ENCODE data around the gene DPRX. TPM values are rescaled to one million over a fixed set of nuclear protein-coding genes. Genes with fewer than 3 reads are reported as not detected.

The DPRX gene
- polyA plus RNA-seq, 1 experiment, result not detected

DNA sequence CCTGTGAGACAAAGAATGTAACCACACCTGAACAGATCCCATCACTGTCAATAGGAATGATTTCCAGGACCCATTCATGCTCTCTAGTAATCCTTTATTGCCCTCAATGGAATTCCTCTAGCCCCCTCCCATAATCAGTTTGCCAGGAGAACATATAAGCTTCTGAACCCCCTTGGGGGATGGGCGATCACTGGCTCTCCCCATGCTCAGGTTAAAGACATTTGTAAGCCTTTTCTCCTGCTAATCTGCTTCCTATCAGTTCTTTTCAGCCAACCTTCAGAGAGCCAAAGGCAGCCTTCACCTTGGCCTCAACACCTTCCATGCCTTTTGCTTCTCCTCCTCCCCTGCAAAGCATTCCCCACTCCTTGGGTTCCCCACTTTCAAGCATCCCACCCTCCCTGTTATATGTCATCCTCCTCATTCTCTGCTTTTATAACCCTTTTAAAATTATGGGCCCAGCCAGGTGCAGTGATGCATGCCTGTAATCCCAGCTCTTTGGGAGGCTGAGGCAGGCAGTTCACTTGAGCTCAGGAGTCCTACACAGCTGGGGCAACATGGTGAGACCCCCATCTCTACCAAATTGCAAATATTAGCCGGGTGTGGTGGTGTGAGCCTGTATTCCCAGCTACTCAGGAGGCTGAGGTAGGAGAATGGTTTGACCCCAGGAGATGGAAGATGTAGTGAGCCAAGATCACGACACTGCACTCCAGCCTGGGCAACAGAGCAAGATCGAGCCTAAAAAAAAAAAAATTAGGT lies 12.4 kb downstream of the DPRX start:
- Histone ChIP-seq H3K9me3 (ENCODE audit: control insufficient read depth, insufficient read depth, low read length) (peaks cover 72% of the 10 kb centered on the region), H3K4me3 (ENCODE audit: low read depth, low read length) (no peak overlapping the region), H3K27ac (ENCODE audit: low read depth, low read length) (no peak overlapping the region), H3K27me3 (ENCODE audit: control insufficient read depth, insufficient read depth, low read length) (no peaks in the 10 kb centered on the region)
- CTCF ChIA-PET, result no interaction called here
- POLR2A ChIA-PET, result no interaction called here
- DNase-seq (ENCODE audit: low read depth, low spot score), result no peak
- TF ChIP-seq, protein P1, sequence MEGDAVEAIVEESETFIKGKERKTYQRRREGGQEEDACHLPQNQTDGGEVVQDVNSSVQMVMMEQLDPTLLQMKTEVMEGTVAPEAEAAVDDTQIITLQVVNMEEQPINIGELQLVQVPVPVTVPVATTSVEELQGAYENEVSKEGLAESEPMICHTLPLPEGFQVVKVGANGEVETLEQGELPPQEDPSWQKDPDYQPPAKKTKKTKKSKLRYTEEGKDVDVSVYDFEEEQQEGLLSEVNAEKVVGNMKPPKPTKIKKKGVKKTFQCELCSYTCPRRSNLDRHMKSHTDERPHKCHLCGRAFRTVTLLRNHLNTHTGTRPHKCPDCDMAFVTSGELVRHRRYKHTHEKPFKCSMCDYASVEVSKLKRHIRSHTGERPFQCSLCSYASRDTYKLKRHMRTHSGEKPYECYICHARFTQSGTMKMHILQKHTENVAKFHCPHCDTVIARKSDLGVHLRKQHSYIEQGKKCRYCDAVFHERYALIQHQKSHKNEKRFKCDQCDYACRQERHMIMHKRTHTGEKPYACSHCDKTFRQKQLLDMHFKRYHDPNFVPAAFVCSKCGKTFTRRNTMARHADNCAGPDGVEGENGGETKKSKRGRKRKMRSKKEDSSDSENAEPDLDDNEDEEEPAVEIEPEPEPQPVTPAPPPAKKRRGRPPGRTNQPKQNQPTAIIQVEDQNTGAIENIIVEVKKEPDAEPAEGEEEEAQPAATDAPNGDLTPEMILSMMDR (IDR thresholded peaks at IDR 0.05; ENCODE audit: low read depth, low read length), result no peak

DNA sequence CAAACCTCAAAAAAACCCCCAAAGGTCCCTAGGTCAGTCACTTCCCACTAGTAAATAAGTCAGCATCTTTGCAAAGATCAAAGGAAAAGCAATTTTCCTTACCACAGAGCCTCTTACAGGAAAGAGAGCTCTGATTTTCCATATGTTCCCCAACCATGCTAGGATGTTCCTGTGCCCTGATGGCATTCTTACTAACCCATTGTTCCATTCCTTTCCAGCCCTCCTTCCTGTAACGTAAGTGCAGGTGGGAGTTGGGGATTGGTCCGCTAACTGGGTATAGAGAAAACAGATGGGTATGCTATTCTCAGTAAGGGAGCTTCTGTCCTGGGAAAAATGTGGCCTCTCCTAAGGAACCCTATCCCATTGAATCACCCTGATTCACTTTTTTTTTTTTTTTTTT lies 14.3 kb downstream of the DPRX start:
- no peak overlapping the region for H3K27ac ChIP-seq (ENCODE audit: low read depth, low read length)
- H3K27me3 ChIP-seq (ENCODE audit: control insufficient read depth, insufficient read depth, low read length), result no peaks in the 10 kb centered on the region
- DNase-seq (ENCODE audit: low read depth, low spot score), result no peak
- POLR2A ChIA-PET, result no interaction called here
- H3K9me3 ChIP-seq (ENCODE audit: control insufficient read depth, insufficient read depth, low read length), result peaks cover 76% of the 10 kb centered on the region
- TF ChIP-seq, protein P1 (IDR thresholded peaks at IDR 0.05; ENCODE audit: low read depth, low read length), result no peak
- CTCF ChIA-PET, result no interaction called here
- H3K4me3 ChIP-seq (ENCODE audit: low read depth, low read length), result no peak overlapping the region

DNA sequence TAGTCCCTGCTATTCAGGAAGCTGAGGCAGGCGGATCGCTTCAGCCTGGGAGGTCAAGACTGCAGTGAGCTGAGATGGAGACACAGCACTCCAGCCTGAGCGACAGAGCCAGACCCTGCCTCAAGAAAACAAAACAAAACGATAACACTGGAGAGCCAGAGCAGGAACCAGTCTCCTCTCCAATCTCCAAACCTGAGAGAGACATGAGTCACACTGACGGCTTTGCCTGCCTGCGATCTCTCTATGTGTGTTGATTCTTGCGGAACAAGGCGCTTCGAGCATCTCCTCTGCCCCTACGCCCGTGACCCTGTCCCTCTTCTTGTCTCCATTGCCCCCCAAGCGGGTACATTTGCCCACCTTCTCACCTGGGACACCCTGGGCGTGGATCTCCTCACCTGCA lies 15.6 kb downstream of the DPRX start:
- ChIA-PET CTCF (no interaction called here), POLR2A (no interaction called here)
- TF ChIP-seq, protein P1 (IDR thresholded peaks at IDR 0.05; ENCODE audit: low read depth, low read length), result no peak
- Histone ChIP-seq H3K9me3 (ENCODE audit: control insufficient read depth, insufficient read depth, low read length) (peaks cover 76% of the 10 kb centered on the region), H3K27me3 (ENCODE audit: control insufficient read depth, insufficient read depth, low read length) (no peaks in the 10 kb centered on the region), H3K4me3 (ENCODE audit: low read depth, low read length) (no peak overlapping the region), H3K27ac (ENCODE audit: low read depth, low read length) (no peak overlapping the region)
- DNase-seq (ENCODE audit: low read depth, low spot score), result no peak

DNA sequence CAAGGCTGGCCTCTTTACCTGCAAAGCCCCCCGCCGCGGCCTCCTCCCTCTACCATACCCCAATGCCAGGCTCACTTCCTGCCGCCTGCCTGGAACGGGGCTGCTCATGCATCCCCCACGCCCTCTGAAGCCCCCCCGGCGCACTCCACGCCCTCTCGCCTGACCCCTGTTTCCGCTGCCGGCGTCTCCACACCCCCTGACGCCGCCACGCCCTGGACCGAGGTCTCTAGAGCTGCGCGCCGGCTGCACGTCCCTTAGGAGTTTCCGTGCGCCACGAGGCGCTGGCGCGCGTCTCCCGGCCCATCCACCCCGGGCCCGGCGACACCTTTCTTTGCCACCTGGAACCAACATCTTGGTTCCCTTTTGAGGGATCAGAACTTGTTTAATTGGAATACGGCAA lies 16.0 kb downstream of the DPRX start:
- Histone ChIP-seq H3K27ac (ENCODE audit: low read depth, low read length) (no peak overlapping the region), H3K4me3 (ENCODE audit: low read depth, low read length) (no peak overlapping the region), H3K27me3 (ENCODE audit: control insufficient read depth, insufficient read depth, low read length) (no peaks in the 10 kb centered on the region), H3K9me3 (ENCODE audit: control insufficient read depth, insufficient read depth, low read length) (peaks cover 78% of the 10 kb centered on the region)
- TF ChIP-seq, protein P1 (IDR thresholded peaks at IDR 0.05; ENCODE audit: low read depth, low read length), result no peak
- ChIA-PET POLR2A (no interaction called here), CTCF (no interaction called here)
- DNase-seq (ENCODE audit: low read depth, low spot score), result no peak

DNA sequence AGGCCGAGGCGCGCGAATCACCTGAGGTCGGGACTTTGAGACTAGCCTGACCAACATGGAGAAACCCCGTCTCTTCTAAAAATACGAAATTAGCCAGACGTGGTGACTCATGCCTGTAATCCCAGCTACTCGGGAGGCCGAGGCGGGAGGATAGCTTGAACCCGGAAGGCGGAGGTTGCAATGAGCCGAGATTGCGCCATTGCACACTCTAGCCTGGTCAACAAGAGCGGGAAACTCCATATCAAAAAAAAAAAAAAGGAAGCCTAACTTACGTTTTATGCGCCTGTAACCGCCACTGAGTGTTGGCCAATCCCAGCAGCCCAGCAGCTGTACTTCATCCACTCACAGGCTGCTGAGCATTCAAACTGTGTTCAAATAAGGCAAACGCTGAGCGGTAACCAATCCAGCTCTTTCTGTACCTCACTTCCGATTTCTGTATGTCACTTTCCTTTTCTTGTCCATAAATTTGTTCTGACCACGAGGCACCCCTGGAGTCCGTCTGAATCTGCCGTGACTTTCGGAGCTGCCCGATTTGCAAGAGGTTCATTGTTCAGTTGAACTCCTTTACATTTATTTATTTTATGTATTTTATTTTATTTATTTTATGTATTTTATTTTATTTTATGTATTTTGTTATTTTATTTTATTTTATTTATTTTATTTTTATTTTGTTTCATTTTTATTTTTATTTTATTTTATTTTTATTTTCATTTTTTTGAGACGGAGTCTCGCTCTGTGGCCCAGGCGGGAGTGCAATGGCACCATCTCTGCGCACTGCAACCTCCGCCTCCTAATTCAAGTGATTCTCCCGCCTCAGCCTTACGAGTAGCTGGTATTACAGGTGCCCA lies 18.2 kb downstream of the DPRX start:
- Histone ChIP-seq H3K9me3 (ENCODE audit: control insufficient read depth, insufficient read depth, low read length) (peaks cover 76% of the 10 kb centered on the region), H3K27me3 (ENCODE audit: control insufficient read depth, insufficient read depth, low read length) (no peaks in the 10 kb centered on the region), H3K4me3 (ENCODE audit: low read depth, low read length) (no peak overlapping the region), H3K27ac (ENCODE audit: low read depth, low read length) (no peak overlapping the region)
- no peak for DNase-seq (ENCODE audit: low read depth, low spot score)
- TF ChIP-seq, protein P1 (IDR thresholded peaks at IDR 0.05; ENCODE audit: low read depth, low read length), result no peak
- CTCF ChIA-PET, result no interaction called here
- POLR2A ChIA-PET, result no interaction called here
